Endothelial cell (in vitro differentiated cells): ENCODE results near the gene SQOR. TPM values are rescaled to one million over a fixed set of nuclear protein-coding genes. Genes with fewer than 3 reads are reported as not detected.

ENCODE experiments used
- DNase-seq: peaks from one replicate; pipeline ENCODE4 v3.0.0; 2021; ENCODE audit warnings: low spot score
- H3K27ac Mint-ChIP-seq: one replicate; pipeline ENCODE4 v1.8.0; 2021; ENCODE audit warnings: mixed read lengths, inconsistent platforms; ENCODE audit not compliant: unreplicated experiment
- H3K27me3 Mint-ChIP-seq: one replicate; pipeline ENCODE4 v1.8.0; 2021; ENCODE audit warnings: mild to moderate bottlenecking, moderate library complexity, mixed read lengths, inconsistent platforms; ENCODE audit not compliant: unreplicated experiment
- H3K36me3 Mint-ChIP-seq: one replicate; pipeline ENCODE4 v1.8.0; 2021; ENCODE audit warnings: mild to moderate bottlenecking, low read depth, mixed read lengths, inconsistent platforms; ENCODE audit not compliant: unreplicated experiment
- H3K4me1 Mint-ChIP-seq: one replicate; pipeline ENCODE4 v1.8.0; 2021; ENCODE audit warnings: mild to moderate bottlenecking, mixed read lengths, inconsistent platforms; ENCODE audit not compliant: unreplicated experiment
- H3K4me3 Mint-ChIP-seq: one replicate; pipeline ENCODE4 v1.8.0; 2021; ENCODE audit warnings: mild to moderate bottlenecking, mixed read lengths, inconsistent platforms; ENCODE audit not compliant: unreplicated experiment
- H3K9me3 Mint-ChIP-seq: one replicate; pipeline ENCODE4 v1.8.0; 2021; ENCODE audit warnings: mixed read lengths, inconsistent platforms; ENCODE audit not compliant: unreplicated experiment
- total RNA-seq: library from RNA; stranded (reverse); fragmentation: NEBNext Ultra II Directional; extraction: Animal tissue kit (Norgen Biotek cat#: 25700); gene quantifications from one replicate; pipeline ENCODE4 v1.2.1, GENCODE V29; 2021; ENCODE audit not compliant: unreplicated experiment
- TF ChIP-seq, protein P1 (sequence below): fragments of 200-600 bp; sonication (generic); IDR thresholded peaks from one replicate; pipeline ENCODE4 v1.5.0; 2021; ENCODE audit warnings: antibody characterized with exemption; ENCODE audit not compliant: unreplicated experiment

Gene SQOR
- total RNA-seq, 1 donor from 2014 or later: 3.8 TPM

DNA sequence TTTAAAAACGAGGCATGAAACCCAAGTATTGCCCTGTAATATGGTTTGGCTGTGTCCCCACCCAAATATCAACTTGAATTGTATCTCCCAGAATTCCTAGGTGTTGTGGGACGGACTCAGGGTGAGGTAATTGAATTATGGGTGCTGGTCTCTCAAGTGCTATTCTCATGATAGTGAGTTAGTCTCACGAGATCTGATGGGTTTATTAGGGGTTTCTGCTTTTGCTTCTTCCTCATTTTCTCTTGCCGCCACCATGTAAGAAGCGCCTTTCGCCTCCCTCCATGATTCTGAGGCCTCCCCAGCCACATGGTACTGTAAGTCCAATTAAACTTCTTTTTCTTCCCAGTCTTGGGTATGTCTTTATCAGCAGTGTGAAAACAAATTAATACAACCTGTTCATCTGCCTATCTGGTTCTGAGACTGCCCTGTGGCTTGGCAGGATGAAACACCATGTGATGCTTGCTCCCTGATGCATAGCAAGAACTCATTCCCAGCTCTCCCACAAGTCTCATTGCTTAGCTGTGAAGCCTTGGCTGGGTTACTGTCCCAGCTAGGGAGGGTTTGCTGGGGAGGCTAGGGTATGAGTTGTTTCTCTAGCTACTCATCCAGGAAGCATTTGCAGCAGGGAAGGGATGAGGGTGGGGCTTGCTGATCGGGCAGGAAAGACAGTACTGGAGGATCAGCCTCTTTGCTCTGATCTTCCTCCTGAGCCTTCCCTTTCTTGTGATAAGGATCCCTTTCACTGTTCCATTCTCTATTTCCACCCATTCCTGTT, 3.7 kb upstream of the SQOR start:
- H3K27me3 Mint-ChIP-seq: peaks cover 6% of the 10 kb centered on the region
- no peak overlapping the region for H3K4me3 Mint-ChIP-seq
- no peak for DNase-seq
- peak overlapping the region; percentile 49 for H3K27ac Mint-ChIP-seq
- H3K36me3 Mint-ChIP-seq: peaks cover 4% of the 10 kb centered on the region
- H3K4me1 Mint-ChIP-seq: peaks cover 13% of the 10 kb centered on the region
- peaks cover 7% of the 10 kb centered on the region for H3K9me3 Mint-ChIP-seq
- TF ChIP-seq, protein P1, sequence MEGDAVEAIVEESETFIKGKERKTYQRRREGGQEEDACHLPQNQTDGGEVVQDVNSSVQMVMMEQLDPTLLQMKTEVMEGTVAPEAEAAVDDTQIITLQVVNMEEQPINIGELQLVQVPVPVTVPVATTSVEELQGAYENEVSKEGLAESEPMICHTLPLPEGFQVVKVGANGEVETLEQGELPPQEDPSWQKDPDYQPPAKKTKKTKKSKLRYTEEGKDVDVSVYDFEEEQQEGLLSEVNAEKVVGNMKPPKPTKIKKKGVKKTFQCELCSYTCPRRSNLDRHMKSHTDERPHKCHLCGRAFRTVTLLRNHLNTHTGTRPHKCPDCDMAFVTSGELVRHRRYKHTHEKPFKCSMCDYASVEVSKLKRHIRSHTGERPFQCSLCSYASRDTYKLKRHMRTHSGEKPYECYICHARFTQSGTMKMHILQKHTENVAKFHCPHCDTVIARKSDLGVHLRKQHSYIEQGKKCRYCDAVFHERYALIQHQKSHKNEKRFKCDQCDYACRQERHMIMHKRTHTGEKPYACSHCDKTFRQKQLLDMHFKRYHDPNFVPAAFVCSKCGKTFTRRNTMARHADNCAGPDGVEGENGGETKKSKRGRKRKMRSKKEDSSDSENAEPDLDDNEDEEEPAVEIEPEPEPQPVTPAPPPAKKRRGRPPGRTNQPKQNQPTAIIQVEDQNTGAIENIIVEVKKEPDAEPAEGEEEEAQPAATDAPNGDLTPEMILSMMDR: no peak

DNA sequence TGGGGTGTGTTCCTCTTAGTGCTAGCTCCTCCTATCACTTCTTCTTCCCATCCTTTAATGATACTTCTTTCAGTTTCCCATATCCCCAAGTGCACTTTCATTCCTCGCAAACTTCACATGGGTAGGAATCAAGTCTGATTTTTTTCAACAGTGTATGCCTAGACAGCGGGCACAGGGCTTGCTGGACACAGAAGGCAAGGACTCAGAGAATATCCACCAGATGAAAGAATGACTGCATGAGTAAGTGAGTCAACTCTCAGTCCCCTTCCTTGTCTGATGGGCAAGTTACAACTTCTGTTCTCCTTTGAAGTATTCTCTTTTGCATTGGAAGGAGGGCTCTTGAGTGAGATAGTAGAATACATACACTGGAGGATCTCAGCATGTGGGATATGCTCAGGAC, 3.1 kb upstream of the SQOR start:
- Mint-ChIP-seq H3K27me3 (peaks cover 8% of the 10 kb centered on the region), H3K4me3 (no peak overlapping the region), H3K36me3 (peaks cover 3% of the 10 kb centered on the region), H3K4me1 (peaks cover 13% of the 10 kb centered on the region), H3K27ac (peak overlapping the region; percentile 49), H3K9me3 (peaks cover 6% of the 10 kb centered on the region)
- DNase-seq: no peak
- TF ChIP-seq, protein P1: no peak

DNA sequence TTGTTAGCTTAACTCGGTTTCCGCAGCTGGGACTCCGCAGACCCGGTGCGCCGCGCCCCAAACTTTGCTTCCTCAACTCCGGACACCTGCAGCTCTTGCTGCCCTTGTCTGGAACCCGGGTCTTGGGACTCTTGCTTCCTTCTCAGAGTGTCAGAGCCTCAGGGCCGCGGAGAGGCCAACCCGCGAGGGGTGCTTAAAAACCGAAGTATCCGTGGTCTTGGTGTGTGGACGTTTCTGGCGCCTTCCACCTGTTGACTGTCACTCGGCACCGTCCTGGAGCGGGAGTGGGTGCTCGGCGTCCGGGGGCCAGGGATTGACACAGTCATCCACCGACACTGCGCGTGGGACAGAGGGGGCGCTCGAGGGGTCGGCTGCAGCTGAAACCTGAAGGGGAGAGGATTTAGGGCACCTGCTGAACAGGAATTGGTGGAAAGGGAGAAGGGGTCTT, 386 bp downstream of the SQOR start:
- no peaks in the 10 kb centered on the region for H3K9me3 Mint-ChIP-seq
- TF ChIP-seq, protein P1: peak; percentile 15
- peaks cover 11% of the 10 kb centered on the region for H3K27me3 Mint-ChIP-seq
- peaks cover 13% of the 10 kb centered on the region for H3K4me1 Mint-ChIP-seq
- H3K4me3 Mint-ChIP-seq: peak overlapping the region; percentile 84
- H3K27ac Mint-ChIP-seq: no peak overlapping the region
- peak; percentile 49 for DNase-seq
- H3K36me3 Mint-ChIP-seq: no peaks in the 10 kb centered on the region

DNA sequence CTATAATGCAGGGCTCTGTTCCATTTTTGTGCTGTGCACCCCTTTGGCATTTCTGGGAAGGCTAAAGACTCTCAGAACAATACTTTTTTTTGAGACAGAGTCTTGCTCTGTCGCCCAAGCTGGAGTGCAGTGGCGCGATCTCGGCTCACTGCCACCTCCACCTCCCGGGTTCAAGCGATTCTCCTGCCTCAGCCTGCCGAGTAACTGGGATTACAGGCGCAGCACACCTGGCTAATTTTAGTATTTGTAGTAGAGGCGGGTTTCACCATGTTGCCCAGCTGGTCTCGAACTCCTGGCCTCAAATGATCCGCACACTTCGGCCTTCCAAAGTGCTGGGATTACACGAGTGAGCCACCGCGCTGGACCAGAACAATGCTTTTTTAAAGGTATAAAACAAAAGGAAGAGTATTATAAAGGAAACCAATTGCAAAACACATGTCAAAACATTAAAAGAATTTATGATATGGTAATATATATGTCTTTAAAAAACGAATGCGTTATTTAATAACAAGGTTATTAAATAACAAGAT, 999 bp downstream of the SQOR start:
- peak overlapping the region; percentile 84 for H3K4me3 Mint-ChIP-seq
- no peak overlapping the region for H3K27ac Mint-ChIP-seq
- no peaks in the 10 kb centered on the region for H3K36me3 Mint-ChIP-seq
- peaks cover 13% of the 10 kb centered on the region for H3K4me1 Mint-ChIP-seq
- H3K9me3 Mint-ChIP-seq: no peaks in the 10 kb centered on the region
- TF ChIP-seq, protein P1: no peak
- H3K27me3 Mint-ChIP-seq: peaks cover 11% of the 10 kb centered on the region
- no peak for DNase-seq

DNA sequence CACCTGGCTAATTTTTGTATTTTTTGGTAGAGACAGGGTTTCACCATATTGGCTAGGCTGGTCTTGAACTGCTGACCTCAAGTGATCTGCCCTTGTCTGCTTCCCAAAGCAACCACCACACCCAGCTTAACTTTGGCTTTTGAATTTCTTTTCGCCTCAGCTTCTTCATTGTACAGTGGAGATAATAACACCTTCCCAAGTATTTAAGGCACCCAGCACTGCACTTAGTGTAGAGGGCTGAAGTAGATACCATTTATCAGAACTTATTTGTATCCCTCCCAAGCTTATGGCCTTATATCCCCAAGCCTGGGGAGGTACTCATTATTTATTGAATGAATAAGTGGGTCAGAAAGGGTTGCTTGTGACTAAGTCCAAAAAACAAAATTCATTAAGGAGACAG, 2.3 kb downstream of the SQOR start:
- peaks cover 13% of the 10 kb centered on the region for H3K27me3 Mint-ChIP-seq
- DNase-seq: no peak
- no peak overlapping the region for H3K27ac Mint-ChIP-seq
- TF ChIP-seq, protein P1: no peak
- no peak overlapping the region for H3K4me3 Mint-ChIP-seq
- H3K4me1 Mint-ChIP-seq: peaks cover 4% of the 10 kb centered on the region
- peaks cover 5% of the 10 kb centered on the region for H3K9me3 Mint-ChIP-seq
- no peaks in the 10 kb centered on the region for H3K36me3 Mint-ChIP-seq
